NCI-H146 treated with DMSO at 0.1 percent for 48 hours (cell line): ENCODE measurements around the gene SLC25A53.
"Not testable (repeated sequence)": the region's sequence is repeated elsewhere in the genome, so short reads cannot be mapped to it uniquely, and the experiment has no call there.

Source experiments
- DNase-seq: peaks from one replicate; lab custom pipeline; 2025; ENCODE audit not compliant: unreplicated experiment; lab: John Stamatoyannopoulos, UW

Gene SLC25A53

DNA sequence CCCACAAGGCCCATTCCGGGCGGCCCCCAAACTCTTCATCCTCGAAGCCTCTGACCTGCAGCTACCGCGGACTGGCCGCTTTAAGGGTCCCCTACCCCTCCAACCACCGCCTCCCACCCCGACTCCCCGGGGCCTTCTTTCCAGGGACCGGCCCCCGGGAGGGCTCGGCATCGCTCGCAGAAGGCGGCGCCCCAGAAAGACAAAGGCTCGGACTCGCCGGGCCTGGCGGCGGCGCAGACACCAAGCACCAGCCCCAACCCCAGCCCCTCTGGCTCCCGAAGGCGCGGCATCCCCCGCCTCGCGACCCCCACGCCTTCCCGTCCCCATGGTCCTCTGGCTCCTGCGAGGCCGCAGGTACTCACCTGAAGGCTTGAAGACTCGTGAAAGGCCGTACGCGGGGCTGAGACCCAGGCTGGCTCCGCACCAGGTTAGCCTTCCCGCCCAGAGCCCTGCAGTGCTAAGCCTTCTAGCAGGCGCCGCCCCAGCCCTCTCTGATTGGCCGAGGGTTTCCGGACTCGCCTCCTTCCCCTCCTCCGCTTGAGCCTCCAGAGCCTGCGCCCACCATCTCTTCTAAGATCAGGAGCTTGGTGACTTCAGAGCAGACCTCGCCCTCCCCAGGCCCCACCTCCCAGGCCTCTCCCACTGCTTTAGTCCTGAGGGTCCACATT lies 80.9 kb downstream of the SLC25A53 start, which contains the start of gene TMSB15C:
TSS of gene TMSB15C (minus strand) at position 459 of the 668 bp plus-strand sequence.
- not testable (repeated sequence) for DNase-seq

DNA sequence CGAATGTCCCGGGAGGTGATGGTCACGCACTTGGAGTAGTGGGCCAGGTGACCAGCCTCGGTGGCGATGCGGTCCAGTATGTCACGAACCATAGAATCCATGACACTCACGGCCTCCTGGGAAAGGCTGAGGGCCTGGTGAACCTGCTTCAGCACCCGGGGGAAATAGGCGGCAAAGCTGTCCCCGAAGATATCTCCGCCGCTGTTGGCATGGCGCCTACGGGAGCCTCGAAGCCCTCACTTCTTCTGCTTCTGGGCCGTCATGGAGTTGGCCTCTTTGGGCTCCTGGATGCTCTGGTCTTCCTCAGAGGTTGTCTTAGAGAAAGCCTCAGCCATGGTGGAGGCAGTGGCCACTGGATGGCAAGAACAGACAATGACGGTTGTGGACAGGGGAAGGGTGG lies 94.2 kb downstream of the SLC25A53 start:
- not testable (repeated sequence) for DNase-seq

DNA sequence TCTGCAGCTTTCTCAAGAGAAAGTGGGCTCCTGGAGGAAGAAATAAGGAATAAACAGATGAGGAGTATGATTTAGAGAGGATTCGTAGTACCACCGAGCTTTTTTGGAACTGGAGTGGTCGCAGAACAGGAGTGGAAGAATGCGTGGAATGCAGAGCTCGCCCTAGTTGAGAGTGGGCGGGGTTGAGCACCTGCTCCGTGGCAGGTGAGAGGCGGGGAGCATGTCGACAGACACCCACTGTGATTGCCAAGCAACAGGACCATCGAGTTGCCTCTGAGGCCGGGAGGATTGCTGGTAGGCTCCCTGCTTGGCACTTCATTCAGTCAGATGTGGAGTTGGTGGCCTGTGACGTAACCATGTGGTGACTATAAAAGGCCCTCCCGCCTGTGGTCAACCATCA lies 101.9 kb downstream of the SLC25A53 start:
- not testable (repeated sequence) for DNase-seq
